MM.1S (cell line): ENCODE data around the gene PLCB1.

Experiments used
- DNase-seq: peaks from one replicate; pipeline ENCODE4 v3.0.0-alpha.2; 2015
- H2AFZ ChIP-seq: fragments of 300-600 bp; sonication (generic); 2 replicates; pipeline ENCODE4 v1.6.0; 2016; ENCODE audit warnings: antibody characterized with exemption, low read length
- H3F3A ChIP-seq: fragments of 300-600 bp; sonication (generic); 2 replicates; pipeline ENCODE4 v1.6.1; 2016; ENCODE audit warnings: mild to moderate bottlenecking, antibody characterized with exemption, low read length, moderate library complexity, mixed read lengths; ENCODE audit not compliant: insufficient read depth
- H3K27ac ChIP-seq: fragments of 300-600 bp; sonication (generic); 2 replicates; pipeline ENCODE4 v1.5.1; 2016; ENCODE audit warnings: mild to moderate bottlenecking, low read length
- H3K27me3 ChIP-seq: fragments of 300-600 bp; sonication (generic); replicated peaks from 2 replicates; pipeline ENCODE4 v1.6.0; 2016; ENCODE audit warnings: low read length; ENCODE audit not compliant: insufficient read depth
- H3K36me3 ChIP-seq: fragments of 300-600 bp; sonication (generic); replicated peaks from 2 replicates; pipeline ENCODE4 v1.6.1; 2016; ENCODE audit warnings: mild to moderate bottlenecking, low read length, mixed read lengths; ENCODE audit not compliant: insufficient read depth
- H3K4me1 ChIP-seq: fragments of 300-600 bp; sonication (generic); 2 replicates; pipeline ENCODE4 v1.6.1; 2016; ENCODE audit warnings: low read length, mixed read lengths
- H3K4me2 ChIP-seq: fragments of 300-600 bp; sonication (generic); 2 replicates; pipeline ENCODE4 v1.6.0; 2016; ENCODE audit warnings: low read depth, low read length
- H3K4me3 ChIP-seq: fragments of 300-600 bp; sonication (generic); 2 replicates; pipeline ENCODE4 v1.5.1; 2016; ENCODE audit warnings: low read length, mixed read lengths
- H3K79me2 ChIP-seq: fragments of 300-600 bp; sonication (generic); 2 replicates; pipeline ENCODE4 v1.6.1; 2016; ENCODE audit warnings: mixed run types, low read length, mixed read lengths
- H3K9ac ChIP-seq: fragments of 300-600 bp; sonication (generic); 2 replicates; pipeline ENCODE4 v1.6.1; 2016; ENCODE audit warnings: low read length, mixed read lengths
- H3K9me2 ChIP-seq: fragments of 300-600 bp; sonication (generic); replicated peaks from 2 replicates; pipeline ENCODE4 v1.6.1; 2016; ENCODE audit warnings: mild to moderate bottlenecking, low read length, mixed read lengths; ENCODE audit not compliant: insufficient read depth
- H3K9me3 ChIP-seq: fragments of 300-600 bp; sonication (generic); replicated peaks from 2 replicates; pipeline ENCODE4 v1.6.1; 2016; ENCODE audit warnings: mild to moderate bottlenecking, low read length, mixed read lengths; ENCODE audit not compliant: insufficient read depth
- H4K20me1 ChIP-seq: fragments of 300-600 bp; sonication (generic); 2 replicates; pipeline ENCODE4 v1.6.1; 2016; ENCODE audit warnings: mild to moderate bottlenecking, low read length, moderate library complexity, mixed read lengths; ENCODE audit not compliant: insufficient read depth
- CTCF ChIP-seq: fragments of 300-600 bp; sonication (generic); IDR thresholded peaks from 2 replicates; pipeline ENCODE4 v1.5.1; 2016; ENCODE audit warnings: antibody characterized with exemption, low read length, mixed read lengths
- EZH2 ChIP-seq: fragments of 300-600 bp; sonication (generic); optimal IDR thresholded peaks from 2 replicates; pipeline ENCODE3; 2017; ENCODE audit warnings: low read depth, mild to moderate bottlenecking, antibody characterized with exemption, low read length, mixed read lengths
- EZH2phosphoT487 ChIP-seq: fragments of 300-600 bp; sonication (generic); IDR thresholded peaks from 2 replicates; pipeline ENCODE4 v1.6.1; 2018; ENCODE audit warnings: antibody characterized with exemption, low read length

Gene PLCB1

GRCh38 chr20:8456765-8457164, 324.7 kb downstream of the PLCB1 start:
- Histone ChIP-seq H3K4me3 (no peak overlapping the region), H3K9me2 (no peaks in the 10 kb centered on the region), H3K27me3 (no peaks in the 10 kb centered on the region), H3K9ac (no peak overlapping the region), H3K4me2 (no peak overlapping the region), H2AFZ (no peak overlapping the region), H3K36me3 (no peaks in the 10 kb centered on the region), H3F3A (no peaks in the 10 kb centered on the region), H3K9me3 (no peaks in the 10 kb centered on the region), H4K20me1 (no peaks in the 10 kb centered on the region), H3K79me2 (no peaks in the 10 kb centered on the region), H3K27ac (no peak overlapping the region), H3K4me1 (no peaks in the 10 kb centered on the region)
- DNase-seq = no peak
- TF ChIP-seq EZH2 (no peak), EZH2phosphoT487 (no peak), CTCF (no peak)

GRCh38 chr20:8457978-8458377, 325.9 kb downstream of the PLCB1 start:
- no peaks in the 10 kb centered on the region for H4K20me1 ChIP-seq
- no peak overlapping the region for H3K4me2 ChIP-seq

GRCh38 chr20:8461186-8461585, 329.1 kb downstream of the PLCB1 start:
- H3K9ac ChIP-seq = no peak overlapping the region
- H3K9me2 ChIP-seq = no peaks in the 10 kb centered on the region
- no peaks in the 10 kb centered on the region for H4K20me1 ChIP-seq
- no peaks in the 10 kb centered on the region for H3K4me1 ChIP-seq
- no peaks in the 10 kb centered on the region for H3K79me2 ChIP-seq
- TF ChIP-seq EZH2phosphoT487 (no peak), CTCF (no peak), EZH2 (no peak)
- H2AFZ ChIP-seq = no peak overlapping the region
- H3K36me3 ChIP-seq = no peaks in the 10 kb centered on the region
- no peak overlapping the region for H3K4me3 ChIP-seq
- H3K27me3 ChIP-seq = no peaks in the 10 kb centered on the region
- DNase-seq = no peak
- H3K27ac ChIP-seq = no peak overlapping the region
- H3K4me2 ChIP-seq = no peak overlapping the region
- no peaks in the 10 kb centered on the region for H3F3A ChIP-seq
- H3K9me3 ChIP-seq = no peaks in the 10 kb centered on the region

More at GRCh38 chr20:8457978-8458377, 325.9 kb downstream of the PLCB1 start:
- Histone ChIP-seq H3K4me1 (no peaks in the 10 kb centered on the region), H3K36me3 (no peaks in the 10 kb centered on the region), H3K9me2 (no peaks in the 10 kb centered on the region), H2AFZ (no peak overlapping the region), H3K79me2 (no peaks in the 10 kb centered on the region), H3K9ac (no peak overlapping the region), H3F3A (no peaks in the 10 kb centered on the region), H3K9me3 (no peaks in the 10 kb centered on the region), H3K27me3 (no peaks in the 10 kb centered on the region), H3K4me3 (no peak overlapping the region), H3K27ac (no peak overlapping the region)
- no peak for DNase-seq
- TF ChIP-seq CTCF (no peak), EZH2phosphoT487 (no peak), EZH2 (no peak)
